Mucosa of gallbladder (tissue), 1 donor: ENCODE data around the gene CFAP54. TPM values are rescaled to one million over a fixed set of nuclear protein-coding genes. Genes with fewer than 3 reads are reported as not detected.
"Not testable (repeated sequence)": the region's sequence is repeated elsewhere in the genome, so short reads cannot be mapped to it uniquely, and the experiment has no call there.

Experiments used
- DNase-seq: peaks from one replicate; pipeline ENCODE4 v3.0.0-alpha.2; 2020; ENCODE audit warnings: low spot score
- total RNA-seq: library from RNA; stranded (reverse); gene quantifications from one replicate; pipeline ENCODE4 v1.2.1, GENCODE V29; 2021
- donor health status: DM: no; HTN: no; CAD: no.

CFAP54 gene
- total RNA-seq, 1 donor from 2014 or later = 0.86 TPM

- DNase-seq = no peak
These were observed 134.4 kb downstream of the CFAP54 start for GRCh38 chr12:96623656-96624217.

GRCh38 chr12:96635844-96636243, 146.5 kb downstream of the CFAP54 start:
- no peak for DNase-seq

- no peak for DNase-seq
These were observed 147.5 kb downstream of the CFAP54 start for GRCh38 chr12:96636895-96637294.

GRCh38 chr12:96648923-96649322, 159.5 kb downstream of the CFAP54 start:
- no peak for DNase-seq

DNA sequence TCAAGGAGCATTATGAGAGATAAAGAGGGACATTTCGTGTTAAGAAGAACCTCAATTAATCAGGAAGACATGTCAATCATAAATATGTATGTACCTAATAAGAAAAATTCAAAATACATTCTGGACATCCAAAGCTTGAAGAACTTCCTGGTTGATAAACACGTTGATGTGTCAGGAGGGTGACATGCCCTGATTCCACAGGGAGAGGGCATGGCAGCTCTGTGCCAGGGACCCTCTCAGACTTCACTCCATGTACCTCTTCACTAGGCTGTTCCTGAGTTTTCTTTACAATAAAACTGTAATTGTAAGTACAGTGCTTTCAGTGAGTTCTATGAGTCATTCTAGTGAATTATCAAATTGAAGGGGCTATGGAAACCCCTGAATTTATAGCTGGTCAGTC, 163.5 kb downstream of the CFAP54 start:
- no peak for DNase-seq

DNA sequence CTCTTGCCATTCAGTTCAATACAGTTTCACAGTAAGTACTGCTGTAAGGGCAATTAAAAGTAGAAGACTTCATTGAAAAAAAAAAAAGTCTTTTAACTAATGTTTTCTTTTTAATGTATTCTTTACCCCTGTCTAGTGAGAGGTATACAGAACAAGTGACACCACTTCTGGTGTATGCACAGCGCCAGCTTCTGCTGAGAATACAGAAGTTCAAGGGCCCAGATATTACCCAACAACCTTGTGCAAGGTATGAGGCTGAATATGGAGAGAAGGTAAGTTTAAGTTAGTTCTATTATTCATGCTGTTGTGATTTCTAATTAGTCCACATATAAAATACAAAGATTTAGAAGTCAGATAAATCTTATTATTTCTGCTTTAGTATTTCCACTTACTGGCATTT, 168.7 kb downstream of the CFAP54 start:
- DNase-seq = no peak

GRCh38 chr12:96669786-96670185, 180.4 kb downstream of the CFAP54 start:
- no peak for DNase-seq

DNA sequence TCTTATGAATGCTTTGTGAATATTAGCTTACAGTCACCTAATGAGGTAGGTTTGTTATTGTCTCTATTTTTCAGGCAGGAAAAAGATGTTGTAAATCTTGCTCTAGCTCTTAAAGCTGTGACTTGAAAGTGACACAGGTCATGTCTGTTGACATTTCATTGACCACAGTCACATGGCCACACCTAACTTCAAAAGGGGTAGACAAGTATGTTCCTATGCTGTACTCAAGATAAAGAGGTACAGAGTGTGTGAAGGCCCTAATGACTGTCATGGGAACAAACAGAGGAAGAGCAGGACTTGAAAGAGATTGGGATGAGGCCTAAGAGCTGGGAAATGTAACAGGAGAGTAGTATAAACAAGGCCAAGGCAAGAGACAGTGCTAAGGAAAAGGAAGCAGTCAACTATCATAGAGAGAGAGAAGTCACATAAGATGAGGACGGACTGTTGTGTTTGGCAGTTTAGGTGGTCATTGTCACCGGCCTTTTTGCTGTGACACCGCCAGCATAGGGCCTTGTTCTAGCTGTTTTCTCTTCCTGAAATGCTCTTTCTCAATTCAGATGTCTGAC, 181.0 kb downstream of the CFAP54 start:
- DNase-seq = no peak

DNA sequence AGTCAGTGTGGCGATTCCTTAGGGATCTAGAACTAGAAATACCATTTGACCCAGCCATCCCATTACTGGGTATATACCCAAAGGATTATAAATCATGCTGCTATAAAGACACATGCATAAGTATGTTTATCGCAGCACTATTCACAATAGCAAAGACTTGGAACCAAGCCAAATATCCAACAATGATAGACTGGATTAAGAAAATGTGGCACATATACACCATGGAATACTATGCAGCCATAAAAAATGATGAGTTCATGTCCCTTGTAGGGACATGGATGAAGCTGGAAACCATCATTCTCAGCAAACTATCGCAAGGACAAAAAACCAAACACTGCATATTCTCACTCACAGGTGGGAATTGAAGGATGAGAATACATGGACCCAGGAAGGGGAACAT, 186.1 kb downstream of the CFAP54 start:
- DNase-seq = not testable (repeated sequence)

- no peak for DNase-seq
These were observed 188.0 kb downstream of the CFAP54 start for GRCh38 chr12:96677363-96677762.

GRCh38 chr12:96687719-96688118, 198.3 kb downstream of the CFAP54 start:
- no peak for DNase-seq

- DNase-seq = no peak
These were observed 209.1 kb downstream of the CFAP54 start for GRCh38 chr12:96698521-96698920.

DNA sequence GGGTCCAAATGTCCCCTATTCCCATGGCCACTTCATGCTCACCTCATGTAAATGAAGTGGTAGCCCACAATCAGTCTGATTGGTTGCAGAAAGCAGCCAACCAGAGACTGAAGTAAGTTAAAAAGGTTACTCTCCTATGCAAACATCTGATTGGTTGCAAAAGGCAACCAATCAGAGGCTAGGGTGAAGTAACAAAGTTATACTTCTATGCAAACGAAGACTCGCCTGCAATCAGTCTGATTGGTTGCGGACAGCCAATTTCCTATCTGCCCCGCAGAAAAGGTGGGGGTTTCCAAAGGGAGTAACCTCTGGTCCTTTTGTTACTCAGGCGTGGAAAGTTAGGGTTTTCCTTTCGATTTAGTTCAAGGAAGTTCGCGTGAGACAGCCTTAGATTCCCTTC, 209.6 kb downstream of the CFAP54 start:
- DNase-seq = no peak

GRCh38 chr12:96701856-96702255, 212.5 kb downstream of the CFAP54 start:
- no peak for DNase-seq

DNA sequence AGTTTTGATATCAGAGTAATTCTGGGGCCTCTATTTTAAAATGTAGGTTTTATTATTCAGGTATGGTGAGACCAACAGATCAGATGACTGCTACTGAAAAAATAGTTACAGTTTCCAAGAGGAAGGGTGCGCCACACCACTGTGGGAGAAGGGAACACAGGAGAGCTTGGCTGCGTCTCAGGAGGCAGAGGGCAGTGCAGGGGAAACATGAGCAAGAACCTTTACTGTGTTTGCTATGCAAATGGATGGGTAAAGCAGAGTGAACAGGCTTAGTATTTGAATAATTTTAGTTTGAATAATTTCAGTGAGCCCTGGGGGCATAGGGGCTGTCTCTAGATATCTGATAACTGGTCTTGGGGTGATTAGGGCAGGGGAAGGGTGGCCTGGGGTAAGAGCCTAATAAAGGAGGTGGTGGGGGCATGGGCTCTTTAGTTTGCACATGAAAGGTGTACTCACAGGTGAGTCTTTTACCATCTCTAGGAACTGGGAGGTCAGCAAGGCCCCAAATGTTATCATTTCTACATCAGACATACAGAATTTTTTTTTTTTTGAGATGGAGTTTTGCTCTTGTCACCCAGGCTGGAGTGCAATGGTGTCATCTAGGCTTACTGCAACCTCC, 220.9 kb downstream of the CFAP54 start:
- no peak for DNase-seq

GRCh38 chr12:96711364-96711763, 222.0 kb downstream of the CFAP54 start:
- no peak for DNase-seq

DNA sequence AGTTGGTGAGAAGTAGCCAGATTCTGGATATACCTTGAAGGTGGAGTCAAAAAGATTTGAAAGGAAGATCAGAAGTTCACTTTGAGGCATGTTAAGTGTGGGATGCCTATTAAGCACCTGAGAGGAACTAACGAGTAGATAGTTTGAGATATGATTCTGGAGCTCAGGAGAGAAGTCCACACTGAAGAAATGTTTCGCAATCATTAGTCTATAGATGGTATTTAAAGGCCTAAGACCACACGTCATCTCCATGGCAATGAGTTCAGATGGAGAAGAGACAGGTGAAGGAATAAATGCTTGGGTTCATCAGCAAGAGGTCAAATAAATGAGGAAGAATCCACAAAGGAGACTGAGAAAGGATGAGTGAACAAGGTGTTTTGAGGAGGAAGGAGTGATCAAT, 224.8 kb downstream of the CFAP54 start:
- no peak for DNase-seq

DNA sequence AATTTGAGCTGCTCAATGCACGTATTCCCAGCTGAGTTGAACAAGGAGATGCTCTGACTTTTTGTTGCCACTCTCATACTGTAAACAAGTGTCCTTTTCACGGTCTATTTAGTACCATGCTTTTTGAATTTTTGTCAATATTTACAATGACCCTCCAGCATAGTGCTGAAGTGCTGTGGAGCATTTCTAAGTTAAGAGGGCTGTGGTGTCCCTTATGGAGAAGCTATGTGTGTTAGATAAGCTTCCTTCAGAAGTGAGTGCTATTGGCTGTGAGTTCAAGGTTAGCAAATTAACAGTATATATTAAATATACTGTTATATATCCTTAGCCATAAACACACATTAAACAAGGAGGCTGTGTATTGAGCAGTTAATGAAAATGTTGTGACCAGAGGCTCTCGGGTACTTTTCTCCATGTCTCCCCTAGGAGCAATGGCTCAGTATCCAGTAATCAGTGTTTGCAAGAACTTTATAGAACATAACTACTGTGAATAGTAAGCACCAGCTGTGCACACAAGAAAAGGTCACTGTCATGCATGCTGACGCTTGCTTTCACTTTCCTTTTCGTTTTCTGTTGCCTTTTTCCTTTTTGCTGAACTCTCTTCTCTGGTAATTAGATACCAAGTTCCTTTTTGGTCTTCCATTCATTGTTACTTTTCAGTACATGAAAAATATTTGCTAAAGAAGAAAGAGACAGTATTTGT, 230.4 kb downstream of the CFAP54 start:
- DNase-seq = no peak

GRCh38 chr12:96720363-96720705, 231.0 kb downstream of the CFAP54 start:
- DNase-seq = no peak

- not testable (repeated sequence) for DNase-seq
These were observed 240.1 kb downstream of the CFAP54 start for GRCh38 chr12:96729466-96729865.

- DNase-seq = no peak
These were observed 240.5 kb downstream of the CFAP54 start for GRCh38 chr12:96729886-96730285.

DNA sequence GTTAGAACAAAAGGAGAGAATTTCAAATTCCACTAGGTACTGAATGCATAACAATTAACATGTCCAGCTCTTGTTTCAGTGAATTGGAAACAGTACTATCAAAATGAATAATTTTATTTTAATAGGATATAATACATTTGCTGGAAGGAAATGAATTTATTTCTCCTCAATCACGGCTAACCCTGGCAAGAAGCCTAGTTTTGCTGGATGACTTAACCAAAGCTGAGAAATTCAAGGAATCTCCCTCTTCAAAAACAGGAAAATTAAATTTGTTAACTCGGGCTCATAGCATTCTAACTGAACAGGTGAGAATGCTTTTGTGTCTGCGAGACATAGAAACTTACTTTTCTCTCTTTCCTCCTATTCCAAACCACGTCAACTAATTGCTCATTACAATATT, 254.2 kb downstream of the CFAP54 start:
- DNase-seq = no peak

DNA sequence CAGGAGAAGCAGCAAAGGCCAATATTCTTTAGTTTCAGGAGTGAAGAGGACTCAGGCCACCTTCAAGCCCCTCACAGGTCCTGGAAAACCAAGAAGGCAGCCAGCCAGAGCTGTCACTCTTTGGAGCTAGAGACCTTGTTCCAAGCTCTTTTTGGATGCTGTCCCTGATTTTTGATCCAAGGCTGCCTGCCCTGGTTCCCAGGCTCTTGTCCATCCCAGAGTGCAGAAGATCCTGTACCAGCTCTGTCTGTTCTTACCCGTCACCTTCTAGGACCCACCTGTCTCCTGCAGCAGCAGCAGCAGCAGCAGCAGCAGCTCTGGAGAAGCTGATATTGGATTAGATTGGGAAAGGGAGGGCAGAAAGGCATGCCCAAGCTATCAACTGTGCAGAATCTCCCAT, 260.6 kb downstream of the CFAP54 start:
- DNase-seq = no peak
